GM11168 (cell line): ENCODE measurements around the gene WDFY4.

ENCODE experiments used
- in situ Hi-C: fragments of 300-500 bp; cut with MboI; formaldehyde crosslinking; loops from one replicate; pipeline ENCODE4 v1.12.0; 2022; ENCODE audit warnings: low sequenced_read_pairs; ENCODE audit not compliant: unreplicated experiment

Gene WDFY4

DNA sequence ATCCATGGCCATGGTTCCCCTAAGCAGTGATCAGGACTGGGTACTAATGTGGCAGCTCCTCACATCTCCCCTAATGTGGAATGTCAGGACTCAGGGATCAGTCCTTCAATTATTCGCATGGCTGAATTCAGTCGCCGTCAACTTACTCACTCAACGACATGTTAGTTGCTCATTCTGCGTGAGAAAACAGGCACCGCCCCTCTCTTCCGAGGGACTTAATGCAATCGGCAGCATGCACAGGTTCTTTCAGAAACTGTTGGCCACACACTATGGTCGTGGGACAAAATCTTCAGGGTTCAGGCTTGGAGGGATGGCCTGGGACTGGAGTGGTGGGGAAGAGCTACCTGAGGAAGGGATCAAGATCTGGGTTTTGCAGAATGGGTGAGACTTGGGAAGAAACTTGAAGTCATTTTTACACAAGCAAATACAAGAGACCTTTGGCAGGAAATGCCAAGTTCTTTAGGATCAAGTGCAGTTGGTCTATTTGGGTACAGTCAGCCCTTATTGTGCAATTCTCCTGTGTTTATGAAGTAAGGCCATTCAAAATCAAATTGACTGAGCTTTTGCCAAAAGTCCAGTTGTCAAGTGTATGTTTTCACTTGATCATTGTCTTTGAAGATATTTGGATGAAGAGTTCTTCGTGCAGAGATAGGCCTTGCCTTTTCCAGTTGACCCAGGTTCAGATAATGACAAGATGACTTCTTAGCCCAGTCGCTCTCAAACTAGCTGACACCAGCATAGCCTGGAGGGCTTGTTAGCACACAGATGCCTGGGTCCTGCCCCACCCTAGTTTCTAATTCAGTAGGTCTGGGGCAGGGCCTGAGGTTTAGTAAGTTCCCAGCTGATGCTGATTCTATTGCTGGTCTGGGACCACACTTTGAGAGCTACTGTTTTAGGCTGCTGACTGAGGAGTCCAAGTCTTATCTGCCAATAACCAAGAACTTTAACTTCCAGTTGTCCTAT is 206.5 kb downstream of the WDFY4 start:
- in situ Hi-C loops: no loop called here

GRCh38 chr10:48894911-48895802 is 210.5 kb downstream of the WDFY4 start:
- in situ Hi-C loops: no loop called here

GRCh38 chr10:48895803-48896195 is 211.1 kb downstream of the WDFY4 start:
- in situ Hi-C loops: no loop called here

- in situ Hi-C loops: no loop called here
Measured at GRCh38 chr10:48896756-48897440, 212.2 kb downstream of the WDFY4 start.

GRCh38 chr10:48897441-48897790 is 212.7 kb downstream of the WDFY4 start:
- in situ Hi-C loops: no loop called here

GRCh38 chr10:48898426-48898825 is 213.8 kb downstream of the WDFY4 start:
- in situ Hi-C loops: no loop called here

DNA sequence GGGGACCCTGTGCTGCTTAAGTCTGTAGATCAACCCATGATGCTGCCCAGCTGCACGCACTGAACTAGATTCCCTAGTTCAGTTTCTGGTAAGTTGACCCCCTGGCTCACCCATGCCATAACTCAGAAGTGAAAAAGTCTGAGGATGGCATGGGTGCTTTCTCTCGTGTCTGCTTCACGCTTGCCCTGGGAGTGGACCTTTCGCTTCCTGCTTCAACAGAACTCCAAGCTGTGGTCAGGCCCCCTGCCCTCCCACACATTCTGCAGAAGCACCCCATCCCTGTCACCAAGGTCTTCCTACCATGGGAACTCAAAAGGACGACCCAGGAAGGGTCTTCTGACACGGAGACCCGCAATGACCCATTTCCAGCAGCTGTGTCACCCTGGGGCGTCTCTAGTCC is 215.1 kb downstream of the WDFY4 start:
- in situ Hi-C loops: no loop called here

DNA sequence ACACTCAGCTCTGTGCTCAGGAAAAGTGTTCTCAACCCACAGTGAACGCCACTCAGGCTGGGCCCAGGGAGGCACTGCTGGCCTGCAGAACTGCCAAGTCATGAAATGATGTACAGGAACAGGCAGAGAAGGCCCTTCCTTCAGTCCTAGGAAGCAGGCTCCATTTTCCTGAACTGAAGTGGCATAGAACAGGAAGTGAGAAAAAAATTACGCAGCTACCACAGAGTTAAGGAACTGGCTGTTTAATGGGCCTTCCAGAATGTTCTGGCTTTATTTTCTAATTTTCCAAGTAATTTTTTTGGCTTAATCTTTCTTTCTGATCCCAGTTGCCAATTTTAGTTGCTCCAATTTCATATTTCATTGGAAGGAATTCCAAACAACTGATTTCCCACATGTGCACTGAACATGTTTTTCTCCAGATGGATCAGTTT is 215.7 kb downstream of the WDFY4 start:
- in situ Hi-C loops: no loop called here

GRCh38 chr10:48901319-48901718 is 216.6 kb downstream of the WDFY4 start:
- in situ Hi-C loops: no loop called here

DNA sequence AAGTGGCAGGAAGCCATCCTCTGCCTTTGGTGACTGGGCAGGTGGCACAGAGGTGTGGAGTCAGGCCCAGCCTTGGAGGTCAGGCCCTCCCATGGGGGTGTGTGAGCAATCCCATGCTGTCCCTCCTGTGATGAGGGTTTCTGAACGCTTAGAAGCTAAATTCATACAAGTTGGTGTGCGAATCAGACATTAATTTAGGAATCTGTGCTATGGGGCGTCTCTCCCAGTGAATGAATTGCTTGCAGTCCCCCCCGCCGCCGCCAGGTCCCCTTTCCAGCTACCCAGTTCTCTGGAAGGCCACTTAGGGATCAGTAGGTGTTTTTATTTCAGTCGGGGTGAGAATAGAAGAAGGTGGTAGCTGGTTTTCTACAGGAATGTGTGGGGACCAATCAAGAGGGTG is 217.4 kb downstream of the WDFY4 start:
- in situ Hi-C loops: no loop called here

- in situ Hi-C loops: no loop called here
Measured at GRCh38 chr10:48903151-48903550, 218.5 kb downstream of the WDFY4 start.

GRCh38 chr10:48904861-48905260 is 220.2 kb downstream of the WDFY4 start:
- in situ Hi-C loops: no loop called here

DNA sequence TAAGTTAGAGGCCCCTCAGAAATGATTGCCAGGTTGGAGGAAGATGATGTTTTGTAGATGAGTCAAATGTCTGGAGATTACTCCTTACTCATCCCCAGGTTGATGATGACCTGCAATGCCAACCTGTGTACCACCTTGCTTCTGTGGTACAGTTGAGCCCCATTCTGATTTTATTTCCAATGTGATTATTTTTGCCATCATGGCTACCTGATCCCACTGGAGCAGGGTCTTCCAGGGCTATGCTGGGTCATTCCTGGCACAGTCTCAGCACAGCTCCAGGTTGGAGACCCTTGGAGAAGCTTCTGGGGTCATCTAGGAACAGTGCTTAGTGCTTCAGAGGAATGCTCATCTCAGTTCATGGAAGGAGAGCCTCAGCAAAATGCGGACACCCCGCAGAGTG is 220.6 kb downstream of the WDFY4 start:
- in situ Hi-C loops: no loop called here

GRCh38 chr10:48906841-48907240 is 222.2 kb downstream of the WDFY4 start:
- in situ Hi-C loops: no loop called here

- in situ Hi-C loops: no loop called here
Measured at GRCh38 chr10:48907730-48908129, 223.1 kb downstream of the WDFY4 start.

GRCh38 chr10:48910548-48910947 is 225.9 kb downstream of the WDFY4 start:
- in situ Hi-C loops: no loop called here

GRCh38 chr10:48913674-48914073 is 229.0 kb downstream of the WDFY4 start:
- in situ Hi-C loops: no loop called here

GRCh38 chr10:48923748-48924147 is 239.1 kb downstream of the WDFY4 start:
- in situ Hi-C loops: no loop called here

DNA sequence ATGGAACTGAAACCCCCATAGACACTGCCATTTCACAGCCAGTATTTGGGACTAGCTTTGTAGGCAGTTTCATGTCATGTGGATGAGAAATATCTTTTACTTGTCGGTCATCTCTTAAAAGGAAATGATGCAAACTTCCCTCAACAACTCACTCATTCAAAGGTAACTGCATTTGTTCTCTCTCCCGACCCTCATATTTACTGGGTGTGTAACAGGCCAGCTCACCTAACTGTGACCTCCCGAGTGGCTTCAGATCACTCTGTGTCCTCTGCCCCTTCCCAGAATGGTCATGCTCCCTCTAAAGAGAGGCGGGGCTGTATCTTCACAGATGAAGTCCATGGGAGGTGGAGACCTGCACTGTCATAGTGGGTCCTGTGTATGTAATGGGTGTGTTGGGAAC is 240.3 kb downstream of the WDFY4 start:
- in situ Hi-C loops: no loop called here

- in situ Hi-C loops: no loop called here
Measured at GRCh38 chr10:48926255-48926654, 241.6 kb downstream of the WDFY4 start.
